Astrocyte of the spinal cord (primary cell): ENCODE data around the gene TOM1.

Experiments
- DNase-seq: peaks from one replicate; pipeline ENCODE4 v3.0.0; 2011; ENCODE audit warnings: low read depth, low spot score
- H3K4me3 ChIP-seq: 2 replicates; pipeline ENCODE4 v1.5.1; 2011; ENCODE audit warnings: low read depth, mild to moderate bottlenecking, low read length, moderate library complexity
- CTCF ChIP-seq: IDR thresholded peaks from 2 replicates; pipeline ENCODE4 v1.5.1; 2012; ENCODE audit warnings: low read depth, mild to moderate bottlenecking, low read length, inconsistent platforms
- in situ Hi-C: cut with HindIII; loops from 2 replicates; pipeline ENCODE4 v1.10.0; 2017; ENCODE audit warnings: low sequenced_read_pairs

The TOM1 gene

GRCh38 chr22:35306350-35306967 is 6.8 kb downstream of the TOM1 start:
- no peak for TF ChIP-seq CTCF
- no peak for DNase-seq
- no peak overlapping the region for H3K4me3 ChIP-seq
- in situ Hi-C loops = no loop called here

GRCh38 chr22:35307372-35307771 is 7.7 kb downstream of the TOM1 start:
- DNase-seq = no peak
- no peak overlapping the region for H3K4me3 ChIP-seq
- in situ Hi-C loops = no loop called here
- TF ChIP-seq CTCF = no peak

GRCh38 chr22:35307892-35308291 is 8.2 kb downstream of the TOM1 start:
- no peak overlapping the region for H3K4me3 ChIP-seq
- no peak for TF ChIP-seq CTCF
- in situ Hi-C loops = no loop called here
- DNase-seq = no peak

GRCh38 chr22:35308480-35309021 is 8.9 kb downstream of the TOM1 start:
- no peak for TF ChIP-seq CTCF
- H3K4me3 ChIP-seq = no peak overlapping the region
- in situ Hi-C loops = no loop called here
- no peak for DNase-seq

- TF ChIP-seq CTCF = no peak
- in situ Hi-C loops = no loop called here
- no peak overlapping the region for H3K4me3 ChIP-seq
- no peak for DNase-seq
Measured at GRCh38 chr22:35310556-35311550, 11.2 kb downstream of the TOM1 start.

GRCh38 chr22:35311551-35311999 is 11.9 kb downstream of the TOM1 start:
- no peak overlapping the region for H3K4me3 ChIP-seq
- no peak for DNase-seq
- in situ Hi-C loops = no loop called here
- TF ChIP-seq CTCF = no peak
